ENCODE measurements around the gene PTPRK. TPM values are rescaled to one million over a fixed set of nuclear protein-coding genes. Genes with fewer than 3 reads are reported as not detected.

PTPRK gene
- total and polyA plus RNA-seq, 2 of the 13 experiments (the other 11 are each of a cell fraction or from before 2014, with no cell fraction given) = 43.6 to 98.3 TPM

DNA sequence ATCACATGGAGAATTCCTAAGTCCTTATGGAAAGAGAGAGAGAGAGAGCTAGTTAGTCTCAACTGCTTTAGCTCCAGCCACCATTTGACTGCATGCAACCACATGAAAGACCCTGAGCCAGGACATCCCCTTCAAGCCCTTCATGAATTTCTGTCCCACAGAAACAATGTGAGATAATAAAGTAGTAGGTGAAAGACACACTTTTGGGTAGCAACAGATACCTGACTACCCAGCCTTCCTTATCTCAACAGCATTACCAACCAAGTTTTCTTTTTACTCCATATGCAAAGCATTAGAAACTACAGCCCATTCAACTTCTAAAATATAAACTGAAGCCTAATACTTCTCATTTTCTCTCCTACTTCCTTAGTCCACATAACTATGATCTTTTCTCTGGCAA lies 596.4 kb downstream of the PTPRK start:
- FAIRE-seq (no peak), ATAC-seq (no peak), DNase-seq (ENCODE audit: low spot score) (no peak)
- H3K36me3 ChIP-seq (replicated peaks in 1 of 2; ENCODE audit: control insufficient read depth in 1 of 2, insufficient read depth in 2 of 2, low read length in 2 of 2) = no peaks in the 10 kb centered on the region
- H2AFZ ChIP-seq (ENCODE audit: low read length) = no peak overlapping the region
- H3K27ac ChIP-seq (ENCODE audit: extremely low read length, insufficient read depth, low read length) = no peak overlapping the region
- CTCF ChIA-PET (ENCODE audit: low intra/inter-chr PET ratio, low total read pairs) = no interaction called here
- H3K9me3 ChIP-seq (ENCODE audit: low read length) = peaks cover 8% of the 10 kb centered on the region; the same call in 1 of the 2 replicates
- TF ChIP-seq ATF7-NPFF (CRISPR knock-in tag; IDR thresholded peaks at IDR 0.05; ENCODE audit: low read depth) = no peak
- no peak for TF ChIP-seq RORA (CRISPR knock-in tag; IDR thresholded peaks at IDR 0.05)
- no peak for TF ChIP-seq POLR2A (IDR thresholded peaks at IDR 0.05; ENCODE audit: insufficient read depth in 1 of 2, low read depth in 2 of 2, low read length in 2 of 2)
- peaks cover 5% of the 10 kb centered on the region; the same call in 1 of the 2 replicates for H3K4me1 ChIP-seq (ENCODE audit: insufficient read depth, low read length)
- H3K9ac ChIP-seq (ENCODE audit: insufficient read depth, low read depth, low read length) = no peak overlapping the region
- intact Hi-C loops (cut with micrococcal nuclease; ENCODE audit: unreplicated experiment) = no loop called here
- in situ Hi-C loops (cut with HindIII; ENCODE audit: extremely low pct_ligation_motif_present, low pct_unique_long_range_greater_than_20kb) = no loop called here
- H3K4me3 ChIP-seq (replicated peaks in 1 of 3; ENCODE audit: insufficient read depth in 1 of 3, low read depth in 2 of 3, low read length in 3 of 3) = no peak overlapping the region
- no peaks in the 10 kb centered on the region for H4K20me1 ChIP-seq (ENCODE audit: insufficient read depth, low read length)
- no peaks in the 10 kb centered on the region for H3K27me3 ChIP-seq (ENCODE audit: control insufficient read depth in 1 of 2, insufficient read depth in 2 of 2, low read length in 2 of 2)
- no peak overlapping the region for H3K4me2 ChIP-seq (ENCODE audit: low read depth, low read length)
- no TSS peak for BruUV-seq (replicated peaks)
- POLR2A ChIA-PET = no interaction called here
- H3K79me2 ChIP-seq (ENCODE audit: insufficient read depth, low read length) = no peaks in the 10 kb centered on the region

- Histone ChIP-seq H3K4me3 (replicated peaks in 1 of 3; ENCODE audit: insufficient read depth in 1 of 3, low read depth in 2 of 3, low read length in 3 of 3) (no peak overlapping the region), H4K20me1 (ENCODE audit: insufficient read depth, low read length) (no peaks in the 10 kb centered on the region), H3K27me3 (ENCODE audit: control insufficient read depth in 1 of 2, insufficient read depth in 2 of 2, low read length in 2 of 2) (no peaks in the 10 kb centered on the region), H3K9ac (ENCODE audit: insufficient read depth, low read depth, low read length) (no peak overlapping the region), H3K4me2 (ENCODE audit: low read depth, low read length) (no peak overlapping the region), H3K36me3 (replicated peaks in 1 of 2; ENCODE audit: control insufficient read depth in 1 of 2, insufficient read depth in 2 of 2, low read length in 2 of 2) (no peaks in the 10 kb centered on the region), H3K9me3 (ENCODE audit: low read length) (peaks cover 8% of the 10 kb centered on the region; the same call in 1 of the 2 replicates), H3K79me2 (ENCODE audit: insufficient read depth, low read length) (no peaks in the 10 kb centered on the region), H3K4me1 (ENCODE audit: insufficient read depth, low read length) (peaks cover 5% of the 10 kb centered on the region; the same call in 1 of the 2 replicates), H3K27ac (ENCODE audit: extremely low read length, insufficient read depth, low read length) (no peak overlapping the region), H2AFZ (ENCODE audit: low read length) (no peak overlapping the region)
- TF ChIP-seq ZNF792 (CRISPR knock-in tag; IDR thresholded peaks at IDR 0.05) = no peak
- no peak for TF ChIP-seq ZBTB49 (CRISPR knock-in tag; IDR thresholded peaks at IDR 0.05; ENCODE audit: borderline replicate concordance)
- TF ChIP-seq ZNF605 (CRISPR knock-in tag; IDR thresholded peaks at IDR 0.05) = no peak
- no peak for TF ChIP-seq SAP130 (CRISPR knock-in tag; IDR thresholded peaks at IDR 0.05; ENCODE audit: low read depth)
- TF ChIP-seq, protein P1, sequence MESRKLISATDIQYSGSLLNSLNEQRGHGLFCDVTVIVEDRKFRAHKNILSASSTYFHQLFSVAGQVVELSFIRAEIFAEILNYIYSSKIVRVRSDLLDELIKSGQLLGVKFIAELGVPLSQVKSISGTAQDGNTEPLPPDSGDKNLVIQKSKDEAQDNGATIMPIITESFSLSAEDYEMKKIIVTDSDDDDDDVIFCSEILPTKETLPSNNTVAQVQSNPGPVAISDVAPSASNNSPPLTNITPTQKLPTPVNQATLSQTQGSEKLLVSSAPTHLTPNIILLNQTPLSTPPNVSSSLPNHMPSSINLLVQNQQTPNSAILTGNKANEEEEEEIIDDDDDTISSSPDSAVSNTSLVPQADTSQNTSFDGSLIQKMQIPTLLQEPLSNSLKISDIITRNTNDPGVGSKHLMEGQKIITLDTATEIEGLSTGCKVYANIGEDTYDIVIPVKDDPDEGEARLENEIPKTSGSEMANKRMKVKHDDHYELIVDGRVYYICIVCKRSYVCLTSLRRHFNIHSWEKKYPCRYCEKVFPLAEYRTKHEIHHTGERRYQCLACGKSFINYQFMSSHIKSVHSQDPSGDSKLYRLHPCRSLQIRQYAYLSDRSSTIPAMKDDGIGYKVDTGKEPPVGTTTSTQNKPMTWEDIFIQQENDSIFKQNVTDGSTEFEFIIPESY (CRISPR knock-in tag; IDR thresholded peaks at IDR 0.05) = no peak
- no peak for TF ChIP-seq ARHGAP35 (CRISPR knock-in tag; IDR thresholded peaks at IDR 0.05; ENCODE audit: borderline replicate concordance)
- no peak for TF ChIP-seq ZNF350 (CRISPR knock-in tag; IDR thresholded peaks at IDR 0.05; ENCODE audit: borderline replicate concordance, low read depth)
- TF ChIP-seq NR1H2 (CRISPR knock-in tag; IDR thresholded peaks at IDR 0.05; ENCODE audit: borderline replicate concordance, low read depth) = no peak
- TF ChIP-seq CEBPG (CRISPR knock-in tag; IDR thresholded peaks at IDR 0.05) = no peak
- no peak for TF ChIP-seq POLR2AphosphoS2 (IDR thresholded peaks at IDR 0.05; ENCODE audit: low read depth, low read length)
- ATAC-seq = no peak
- DNase-seq (ENCODE audit: low spot score) = no peak
- intact Hi-C loops (cut with micrococcal nuclease; ENCODE audit: unreplicated experiment) = no loop called here
- POLR2A ChIA-PET = no interaction called here
- no peak for FAIRE-seq
- WGBS (ENCODE audit: low lambda C conversion rate) = 0% methylated on average over 2 of the region's 2 CpGs
- in situ Hi-C loops (cut with HindIII; ENCODE audit: extremely low pct_ligation_motif_present, low pct_unique_long_range_greater_than_20kb) = no loop called here
- CTCF ChIA-PET (ENCODE audit: low intra/inter-chr PET ratio, low total read pairs) = no interaction called here
- no TSS peak for BruUV-seq (replicated peaks)
Observed at GRCh38 chr6:127923135-127923534, 597.3 kb downstream of the PTPRK start.

Measured in HepG2 (cell line).